Measurements from ENCODE around the gene GPR156. TPM values are rescaled to one million over a fixed set of nuclear protein-coding genes. Genes with fewer than 3 reads are reported as not detected.
A peak's percentile ranks its signal among the peaks of the same experiment; 100 is the strongest.
"Not testable (repeated sequence)": the region's sequence is repeated elsewhere in the genome, so short reads cannot be mapped to it uniquely, and the experiment has no call there.

Gene GPR156
- total RNA-seq, 1 donor from 2014 or later = 0.10 TPM

DNA sequence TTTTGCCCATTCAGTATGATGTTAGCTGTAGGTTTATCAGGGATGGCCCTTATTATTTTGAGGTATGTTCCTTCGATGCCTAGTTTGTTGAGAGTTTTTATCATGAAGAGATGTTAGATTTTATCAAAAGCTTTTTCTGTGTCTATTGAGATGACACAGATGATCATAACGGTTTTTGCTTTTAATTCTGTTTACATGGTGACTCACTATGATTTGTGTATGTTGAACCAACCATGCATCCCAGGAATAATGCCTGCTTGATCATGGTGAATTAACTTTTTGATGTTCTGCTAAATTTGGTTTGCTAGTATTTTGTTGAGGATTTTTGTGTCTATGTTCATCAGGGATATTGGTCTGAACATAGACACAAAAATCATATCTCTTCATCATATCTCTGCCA lies 8.3 kb downstream of the GPR156 start:
- ATAC-seq (no peak), DNase-seq (no peak)
- intact Hi-C loops (cut with micrococcal nuclease) = no loop called here

DNA sequence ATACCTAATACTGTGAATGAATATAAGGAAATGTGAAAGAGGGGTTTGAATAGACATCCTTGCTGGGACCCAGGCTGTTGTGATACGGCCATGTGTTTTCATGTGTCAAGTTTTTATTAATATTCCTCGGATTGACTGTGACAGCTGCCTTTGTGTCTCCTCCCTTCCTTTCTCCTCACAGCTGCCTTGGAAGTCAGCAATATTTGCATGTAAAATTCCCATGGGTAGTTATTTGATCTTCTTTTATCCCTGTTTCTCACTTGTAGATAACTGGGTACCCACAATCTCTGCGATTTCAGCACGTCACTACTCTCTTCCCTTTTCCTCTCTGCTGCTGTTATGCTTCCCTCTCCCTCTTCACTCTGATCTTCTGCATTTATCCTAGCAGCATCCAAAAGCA lies 9.4 kb downstream of the GPR156 start:
- no peak for DNase-seq
- intact Hi-C loops (cut with micrococcal nuclease) = no loop called here
- no peak for ATAC-seq

DNA sequence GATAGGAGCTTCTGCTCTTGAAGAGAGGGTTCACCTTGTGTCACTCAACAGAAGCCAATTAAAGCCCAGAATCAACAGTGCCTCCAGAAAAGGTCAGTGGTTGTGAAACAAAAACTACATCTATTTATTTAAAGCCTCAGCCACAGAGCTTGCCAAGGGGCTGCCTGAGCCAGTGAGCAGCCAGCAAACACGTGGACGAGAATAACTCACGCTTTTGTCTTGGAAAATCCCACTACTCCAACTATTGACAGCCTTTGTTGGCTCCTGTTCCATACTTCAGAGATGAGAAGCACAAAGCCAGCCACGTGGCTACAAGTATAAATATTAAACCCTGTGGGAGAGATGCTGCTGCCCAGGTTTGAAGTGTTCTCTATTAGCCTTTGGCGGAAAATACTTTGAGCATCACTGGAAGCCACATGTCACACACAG lies 10.3 kb downstream of the GPR156 start:
- ATAC-seq (peak; percentile 95), DNase-seq (peak; percentile 44)
- intact Hi-C loops (cut with micrococcal nuclease) = no loop called here

DNA sequence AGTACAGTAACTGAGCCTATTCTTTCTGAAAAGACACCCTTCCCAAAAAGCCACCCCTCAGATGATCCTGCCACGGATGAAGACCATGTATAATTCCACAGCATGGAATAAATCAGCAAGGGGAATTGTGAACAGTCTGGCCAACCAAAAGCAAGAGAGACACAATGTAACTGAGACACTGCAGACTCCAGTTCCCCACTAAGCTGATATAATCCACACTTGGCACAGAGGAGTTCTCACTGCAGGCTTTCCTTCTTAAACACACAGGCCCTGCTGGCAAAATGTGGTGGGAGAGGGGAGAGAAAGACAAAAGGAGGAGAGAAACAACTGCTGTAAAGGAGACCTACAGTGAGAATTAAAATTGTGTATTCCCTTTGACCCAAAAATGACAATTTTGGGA lies 12.7 kb downstream of the GPR156 start:
- ATAC-seq = no peak
- intact Hi-C loops (cut with micrococcal nuclease) = no loop called here

DNA sequence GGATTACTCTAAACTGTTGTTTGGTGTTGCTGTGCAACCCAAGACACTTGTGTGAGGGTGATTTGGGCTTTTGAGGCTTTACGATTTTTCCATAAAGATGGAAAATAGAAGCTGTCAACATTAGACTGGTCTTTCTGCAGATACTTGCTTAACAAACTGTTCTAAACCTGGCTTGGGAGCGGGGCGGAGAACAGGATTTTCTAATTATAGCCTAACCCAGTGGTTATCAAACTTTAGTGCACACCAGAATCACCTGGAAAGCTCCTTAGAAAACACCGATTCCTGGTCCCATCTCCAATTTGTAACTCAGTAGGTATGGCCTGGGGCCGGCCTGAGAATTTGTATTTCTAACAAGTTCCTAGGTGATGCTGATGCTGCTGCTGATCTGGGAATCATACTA lies 19.0 kb downstream of the GPR156 start:
- DNase-seq = no peak
- intact Hi-C loops (cut with micrococcal nuclease) = no loop called here
- ATAC-seq = peak; percentile 60

More for the DNA sequence above, 12.7 kb downstream of the GPR156 start:
- DNase-seq = no peak

DNA sequence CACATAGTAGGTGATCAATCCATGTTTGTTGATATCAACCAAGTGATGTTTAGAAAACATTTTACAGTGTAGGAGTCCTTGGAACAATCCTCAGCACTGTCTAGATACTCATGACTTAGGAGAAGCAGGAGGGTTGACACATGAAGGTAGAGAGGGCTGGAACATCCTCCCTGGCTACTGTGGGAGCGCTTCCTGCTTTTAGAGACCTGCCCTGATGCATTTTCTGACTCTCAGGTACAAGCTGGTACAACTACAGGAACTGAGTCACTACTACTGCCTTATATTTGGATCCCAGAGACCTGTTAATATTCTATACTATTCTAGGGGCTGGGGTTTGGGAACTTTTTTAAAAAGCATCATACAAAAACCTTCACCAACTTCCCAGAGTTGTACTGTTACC lies 20.1 kb downstream of the GPR156 start:
- DNase-seq = no peak
- ATAC-seq = no peak
- intact Hi-C loops (cut with micrococcal nuclease) = no loop called here

DNA sequence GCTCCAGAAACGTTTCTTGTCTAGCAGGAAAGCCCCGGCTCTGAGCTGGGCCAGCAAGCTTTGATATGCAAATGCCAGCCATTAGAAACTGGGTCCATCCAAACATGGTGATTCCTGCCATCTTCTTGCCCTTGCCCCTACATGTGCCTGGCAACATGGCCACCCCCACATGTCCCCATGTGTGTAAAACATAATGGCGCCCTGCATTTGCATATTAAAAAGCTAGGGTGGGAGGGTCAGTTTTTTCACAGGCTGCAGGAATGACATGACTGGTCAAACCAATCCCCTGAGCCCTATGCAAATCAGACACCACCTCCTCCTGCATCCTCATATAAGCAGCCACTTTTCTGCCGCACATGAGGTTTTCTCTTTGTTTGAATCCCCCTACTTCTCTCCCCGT lies 21.2 kb downstream of the GPR156 start:
- intact Hi-C loops (cut with micrococcal nuclease) = no loop called here
- ATAC-seq = no peak
- no peak for DNase-seq

DNA sequence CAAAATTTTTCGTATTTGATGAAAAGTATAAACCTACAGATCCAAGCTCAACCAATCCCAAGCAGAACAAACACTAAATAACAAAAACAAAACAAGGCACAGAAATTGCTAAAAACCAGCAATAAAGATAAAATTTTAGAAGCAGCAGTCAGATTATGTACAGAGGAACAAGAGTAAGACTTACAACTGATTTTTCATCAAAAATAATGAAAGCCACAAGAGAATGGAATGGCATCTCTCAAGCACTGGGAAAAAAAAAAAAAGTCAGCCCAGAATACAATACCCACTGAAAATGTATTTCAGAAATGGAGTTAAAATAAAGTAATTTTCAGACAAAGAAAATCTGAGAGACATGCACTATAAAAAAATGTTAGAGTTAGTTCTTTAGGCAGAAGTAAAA lies 27.0 kb downstream of the GPR156 start:
- intact Hi-C loops (cut with micrococcal nuclease) = no loop called here
- ATAC-seq (no peak), DNase-seq (no peak)

DNA sequence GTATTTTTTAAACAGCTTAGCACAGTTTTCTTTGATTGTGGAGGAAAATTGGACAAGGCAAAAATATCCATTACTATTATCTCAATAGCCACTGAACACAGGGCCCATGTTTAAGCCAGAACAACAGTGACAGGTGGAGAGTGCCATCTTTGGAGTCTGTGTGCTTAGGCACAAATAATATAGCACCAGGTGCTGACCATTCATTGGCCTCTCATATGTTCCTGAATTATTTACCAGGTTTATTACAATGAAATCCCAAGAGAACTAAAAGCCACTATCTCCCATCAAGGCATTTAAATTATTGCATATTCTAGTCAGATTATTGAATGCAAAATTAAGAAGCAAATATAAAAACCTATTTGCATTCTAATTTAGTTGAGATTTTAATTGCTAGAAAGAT lies 39.6 kb downstream of the GPR156 start:
- ATAC-seq = no peak
- no peak for DNase-seq
- intact Hi-C loops (cut with micrococcal nuclease) = loop anchor here (10.0 kb wide), 3 partner anchors 159 to 549 kb away; no protein-coding TSS in a partner anchor

DNA sequence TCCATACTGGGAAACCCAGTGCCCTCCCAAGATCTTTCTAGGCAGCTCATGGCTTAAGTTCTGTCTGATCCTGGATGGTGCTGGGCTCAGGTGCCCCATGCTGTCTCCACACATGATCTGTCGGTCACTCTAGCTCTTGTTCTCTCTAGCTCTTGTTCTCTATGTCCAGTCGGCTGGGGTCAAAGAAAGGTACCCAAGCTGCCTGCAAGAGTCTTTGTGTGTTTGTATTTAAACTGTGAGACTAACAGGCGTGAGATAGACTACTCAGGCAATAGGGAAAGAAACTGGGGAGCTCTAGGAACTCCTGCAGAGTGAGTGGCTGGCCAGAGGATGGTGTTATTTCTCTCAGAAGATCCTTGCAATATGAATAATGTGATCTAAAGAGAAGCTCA lies 40.2 kb downstream of the GPR156 start:
- DNase-seq (no peak), ATAC-seq (no peak)
- intact Hi-C loops (cut with micrococcal nuclease) = loop anchor here (10.0 kb wide), 3 partner anchors 160 to 550 kb away; no protein-coding TSS in a partner anchor

DNA sequence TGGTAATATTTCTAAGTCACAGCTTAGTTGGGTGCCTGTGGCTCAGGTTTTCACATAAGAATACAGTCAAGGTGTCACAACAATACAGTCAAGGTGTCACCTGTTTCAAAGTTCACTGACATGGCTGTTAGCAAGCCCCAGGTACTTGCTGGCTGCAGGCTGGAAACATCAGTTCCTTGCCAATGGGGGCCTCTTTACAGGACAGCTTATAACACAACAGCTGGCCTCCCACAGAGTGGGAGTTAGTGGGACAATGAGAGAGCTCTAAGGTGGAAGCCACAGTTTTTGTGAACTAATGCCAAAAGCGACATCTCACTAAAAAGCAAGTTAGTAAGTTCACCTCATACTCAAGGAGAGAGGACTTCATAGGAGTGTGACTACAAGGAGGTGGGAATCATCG lies 45.4 kb downstream of the GPR156 start:
- intact Hi-C loops (cut with micrococcal nuclease) = loop anchor here (10.0 kb wide), 3 partner anchors 165 to 555 kb away; no protein-coding TSS in a partner anchor
- no peak for DNase-seq
- ATAC-seq = no peak

DNA sequence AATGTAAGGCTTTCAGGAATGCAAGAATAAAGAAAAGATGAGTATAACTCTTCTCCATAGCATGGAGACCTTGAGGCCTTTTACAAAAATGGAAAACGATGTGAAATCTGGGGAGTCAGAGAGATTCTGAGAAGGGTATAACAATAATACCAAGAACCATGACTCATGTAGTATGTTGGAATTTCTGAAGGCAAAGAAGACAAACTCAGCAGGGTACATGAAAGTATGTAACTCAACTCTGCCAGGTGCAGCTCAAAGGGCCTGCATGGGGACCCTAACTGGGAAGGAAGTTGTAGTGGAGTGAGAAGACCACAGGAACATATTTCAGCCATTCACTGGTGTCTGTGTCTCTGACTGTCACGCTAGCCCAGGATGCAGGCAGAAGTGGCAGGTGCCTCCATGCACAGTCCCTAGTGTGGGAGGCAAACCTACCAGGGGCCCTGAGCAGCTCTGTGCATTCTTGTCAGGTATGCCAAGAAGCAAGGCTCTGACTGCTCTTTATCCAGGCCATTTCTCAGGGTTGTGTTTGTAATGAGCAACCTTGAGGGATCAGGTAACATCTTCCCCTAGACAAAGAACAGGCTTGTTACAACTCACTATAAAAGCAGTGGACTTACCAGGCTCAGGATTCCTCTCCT lies 57.2 kb downstream of the GPR156 start:
- DNase-seq = no peak

DNA sequence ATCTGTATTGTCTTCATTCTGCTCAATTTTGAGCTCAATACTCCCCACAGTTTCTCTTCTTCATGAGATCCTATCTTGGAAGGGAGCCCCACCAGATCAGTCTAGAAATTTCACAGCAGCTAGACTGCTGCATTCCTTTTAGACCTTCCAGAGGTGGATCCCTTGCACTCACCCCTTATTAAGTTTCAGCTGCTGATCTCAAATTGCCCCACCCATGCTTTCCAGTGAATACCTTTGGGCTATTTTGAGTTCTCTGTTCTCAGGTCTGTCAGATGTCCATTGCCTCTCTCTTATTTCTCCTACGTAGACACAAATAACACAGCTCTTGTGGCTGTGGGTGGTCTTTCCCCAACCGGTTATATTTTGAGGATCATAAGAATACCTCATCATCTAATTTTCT lies 60.8 kb downstream of the GPR156 start:
- ATAC-seq = no peak
- DNase-seq = no peak
- intact Hi-C loops (cut with micrococcal nuclease) = no loop called here

More for the DNA sequence above, 57.2 kb downstream of the GPR156 start:
- intact Hi-C loops (cut with micrococcal nuclease) = no loop called here
- ATAC-seq = no peak

DNA sequence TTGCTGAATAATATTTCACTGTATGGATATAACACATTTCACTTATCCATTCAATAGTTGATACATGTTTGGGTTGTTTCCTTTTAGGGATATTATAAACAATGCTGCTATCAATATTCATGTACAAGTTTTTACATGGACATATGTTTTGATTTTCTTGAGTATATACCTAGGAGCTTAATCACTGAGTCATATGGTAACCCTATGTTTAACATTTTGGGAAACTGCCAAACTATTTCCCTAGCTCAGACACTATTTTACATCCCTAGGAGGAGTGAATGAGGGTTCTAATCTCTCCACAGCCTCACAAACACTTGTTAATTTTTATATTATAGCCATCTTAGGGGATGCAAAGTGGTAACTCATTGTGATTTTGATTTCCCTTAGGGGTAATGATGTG lies 66.0 kb downstream of the GPR156 start:
- DNase-seq (no peak), ATAC-seq (no peak)
- intact Hi-C loops (cut with micrococcal nuclease) = no loop called here

DNA sequence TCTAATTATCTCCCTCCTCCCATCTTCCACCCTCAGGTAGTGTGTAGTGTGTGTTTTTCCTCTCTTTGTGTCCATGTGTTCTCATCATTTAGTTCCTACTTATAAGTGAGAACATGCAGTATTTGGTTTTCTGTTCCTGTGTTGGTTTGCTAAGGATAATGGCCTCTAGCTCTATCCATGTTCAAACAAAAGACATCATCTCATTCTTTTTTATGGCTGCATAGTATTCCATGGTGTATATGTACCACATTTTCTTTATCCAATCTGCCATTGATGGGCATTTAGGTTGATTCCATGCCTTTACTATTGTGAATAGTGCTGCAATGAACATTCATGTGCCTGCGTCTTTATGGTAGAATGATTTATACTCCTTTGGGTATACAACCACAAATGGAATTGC lies 68.4 kb downstream of the GPR156 start:
- not testable (repeated sequence) for ATAC-seq, DNase-seq

DNA sequence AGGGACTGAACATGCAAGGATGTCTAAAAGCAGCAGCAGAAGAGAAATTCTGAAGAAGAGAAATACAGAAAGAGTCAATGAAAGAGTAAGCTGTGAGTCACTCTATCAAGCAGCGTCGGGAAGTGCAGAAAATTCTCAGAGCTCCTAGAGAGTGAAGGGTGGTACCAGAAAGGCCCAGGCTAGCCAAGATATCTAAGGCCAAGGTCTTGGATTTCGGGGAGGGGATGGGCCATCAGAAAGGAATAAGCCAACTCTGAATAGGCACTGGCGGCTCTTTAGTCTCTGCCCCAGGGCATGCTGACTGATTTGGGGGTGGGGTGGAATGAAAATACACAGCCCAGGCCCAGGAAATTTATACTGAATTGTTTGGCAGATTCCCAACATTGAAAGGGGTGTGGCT lies 70.8 kb downstream of the GPR156 start:
- ATAC-seq (no peak), DNase-seq (no peak)
- intact Hi-C loops (cut with micrococcal nuclease) = no loop called here

More for the DNA sequence above, 68.4 kb downstream of the GPR156 start:
- intact Hi-C loops (cut with micrococcal nuclease) = not testable (repeated sequence)

DNA sequence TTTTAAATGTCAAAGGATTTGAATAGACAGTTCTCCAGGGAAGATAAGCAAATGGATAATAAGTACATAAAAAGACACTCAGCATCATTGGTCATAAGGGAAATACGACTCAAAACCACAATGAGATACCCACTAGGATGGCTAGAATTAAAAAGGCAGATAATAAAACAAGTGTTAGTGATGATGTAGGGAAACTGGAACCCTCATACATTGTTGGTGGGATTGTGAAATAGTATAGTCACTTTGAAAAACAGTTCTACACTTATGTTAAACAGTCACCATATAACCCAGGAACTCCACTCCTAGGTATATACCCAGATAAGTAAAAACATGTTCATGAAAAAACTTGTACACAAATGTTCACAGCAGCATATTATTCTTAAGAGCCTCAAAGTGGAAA lies 72.5 kb downstream of the GPR156 start:
- ATAC-seq (no peak), DNase-seq (no peak)

DNA sequence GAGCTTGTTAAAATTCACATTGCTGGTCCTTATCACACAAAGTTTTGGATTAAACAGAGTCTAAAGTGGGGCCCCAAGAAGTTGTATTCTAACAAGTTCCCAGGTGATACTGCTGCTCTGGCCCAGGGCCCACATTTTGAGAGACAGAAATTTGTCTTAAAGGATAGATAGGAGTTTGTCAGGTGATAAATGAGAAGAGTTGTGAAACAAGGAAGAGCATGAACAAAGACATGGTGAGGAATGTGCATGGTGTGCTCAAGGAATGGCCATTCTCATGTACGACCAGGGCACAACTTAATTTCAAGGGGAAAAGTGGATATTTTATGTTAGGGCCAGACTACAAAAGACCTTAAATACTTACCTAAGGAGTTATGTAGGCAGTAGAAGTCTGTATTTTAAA lies 75.6 kb downstream of the GPR156 start:
- ATAC-seq = no peak
- DNase-seq = no peak
- intact Hi-C loops (cut with micrococcal nuclease) = no loop called here

More for the DNA sequence above, 72.5 kb downstream of the GPR156 start:
- intact Hi-C loops (cut with micrococcal nuclease) = no loop called here

DNA sequence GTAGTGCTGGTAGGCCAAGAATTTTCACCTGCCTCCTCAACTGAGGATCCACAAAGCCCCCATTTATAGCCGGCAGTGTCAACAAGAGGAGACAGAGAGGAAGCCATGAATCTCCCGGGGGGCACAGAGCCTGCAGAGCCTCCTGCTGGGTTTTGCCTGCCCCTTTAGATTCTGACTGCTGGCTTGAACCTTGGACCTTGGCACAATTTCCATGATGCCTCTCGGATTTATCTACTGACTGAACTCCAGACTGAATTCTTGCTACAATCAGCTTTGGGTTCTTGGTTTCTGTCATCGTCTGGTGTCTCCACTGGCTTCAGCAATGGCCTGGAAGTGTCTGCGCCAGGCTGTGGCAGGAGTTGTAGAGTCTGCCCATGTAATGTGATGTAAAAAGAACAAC lies 80.7 kb downstream of the GPR156 start:
- DNase-seq (no peak), ATAC-seq (no peak)
- intact Hi-C loops (cut with micrococcal nuclease) = no loop called here

DNA sequence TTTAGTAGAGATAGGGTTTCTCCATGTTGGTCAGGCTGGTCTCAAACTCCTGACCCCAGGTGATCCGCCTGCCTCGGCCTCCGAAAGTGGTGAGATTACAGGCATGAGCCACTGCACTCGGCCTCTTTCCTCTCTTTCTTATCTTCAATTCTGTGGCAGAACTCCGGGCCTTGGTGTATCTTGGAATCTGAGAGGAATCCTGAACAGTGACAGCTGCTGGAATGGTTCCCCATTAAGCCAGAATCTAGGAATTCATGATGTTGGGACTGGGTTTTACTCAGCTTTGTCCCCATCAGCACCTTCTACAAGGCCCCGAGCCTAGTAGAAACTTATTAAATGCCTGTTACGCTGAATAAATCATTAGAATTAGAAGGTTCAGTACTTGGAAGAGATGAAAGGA lies 81.4 kb downstream of the GPR156 start:
- DNase-seq = no peak
- intact Hi-C loops (cut with micrococcal nuclease) = no loop called here
- no peak for ATAC-seq

DNA sequence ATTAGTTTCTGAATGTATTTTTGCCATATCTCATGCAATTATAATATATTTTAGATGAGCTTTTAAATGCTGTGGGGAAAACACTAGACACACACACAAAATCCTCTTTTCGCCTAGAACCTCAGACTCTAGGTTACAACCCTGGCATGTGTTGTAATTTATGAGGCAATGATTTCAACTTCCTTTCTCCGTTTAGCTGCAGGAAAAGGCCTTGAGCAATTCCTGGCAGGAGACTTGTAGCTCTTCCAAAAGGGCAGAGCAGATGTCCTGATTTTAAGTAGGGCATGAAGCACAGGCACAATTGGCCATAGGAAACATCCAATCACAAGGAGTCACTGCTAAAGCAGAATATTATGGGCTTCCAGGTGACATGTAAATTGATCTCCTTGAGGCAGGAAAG lies 82.0 kb downstream of the GPR156 start:
- ATAC-seq = peak; percentile 90
- intact Hi-C loops (cut with micrococcal nuclease) = no loop called here
- DNase-seq = no peak
